Panc1 (cell line): ENCODE data around the gene VEZT. TPM values are rescaled to one million over a fixed set of nuclear protein-coding genes. Genes with fewer than 3 reads are reported as not detected.

Source experiments
- ATAC-seq: fragments of 200-7000 bp; cut with Tn5 transposase; 2 replicates; pipeline ENCODE4 v1.9.1; 2020; ENCODE audit warnings: mild to moderate bottlenecking, moderate library complexity
- BruUV-seq: library from RNA; stranded (reverse); fragments of 400-500 nt; replicated peaks from 2 replicates; lab custom pipeline; 2021; lab: Mats Ljungman, UMichigan
- CTCF ChIA-PET: fragments of 300-600 bp; sonication (Branson Sonifier 250); formaldehyde crosslinking; loops from one replicate; lab custom pipeline; 2022; ENCODE audit warnings: antibody characterized with exemption; lab: Charles Lee
- POLR2A ChIA-PET: fragments of 300-600 bp; sonication (Branson Sonifier 250); formaldehyde crosslinking; loops from one replicate; lab custom pipeline; 2022; ENCODE audit warnings: antibody characterized with exemption; lab: Charles Lee
- DNase-seq: peaks from one replicate; pipeline ENCODE4 v3.0.0-alpha.2; 2010; ENCODE audit warnings: low read depth, low spot score
- H3K27ac ChIP-seq: 2 replicates; pipeline ENCODE4 v1.5.1; 2011; ENCODE audit warnings: mild to moderate bottlenecking, low read length, inconsistent platforms
- H3K27me3 ChIP-seq: fragments of 200-500 bp; sonication (Bioruptor generic); 2 replicates; pipeline ENCODE4 v1.6.0; 2014; ENCODE audit warnings: low read length, inconsistent platforms; ENCODE audit not compliant: control insufficient read depth, insufficient read depth
- H3K36me3 ChIP-seq: fragments of 200-500 bp; sonication (Bioruptor generic); 2 replicates; pipeline ENCODE4 v1.5.1; 2014; ENCODE audit warnings: inconsistent platforms, mild to moderate bottlenecking, low read length, moderate library complexity; ENCODE audit not compliant: control insufficient read depth, insufficient read depth
- H3K4me1 ChIP-seq: 2 replicates; pipeline ENCODE4 v1.5.1; 2011; ENCODE audit warnings: inconsistent platforms, mild to moderate bottlenecking, low read length, moderate library complexity; ENCODE audit not compliant: control insufficient read depth, insufficient read depth
- H3K4me3 ChIP-seq, 2 experiments: 2 replicates each; pipeline ENCODE4 v1.5.1; 2011 to 2012; ENCODE audit warnings: low read depth in 2 of 2, low read length in 2 of 2, mild to moderate bottlenecking in 2 of 2, inconsistent platforms in 1 of 2, moderate library complexity in 1 of 2
- H3K9me3 ChIP-seq: fragments of 200-500 bp; sonication (Bioruptor generic); 2 replicates; pipeline ENCODE4 v1.5.1; 2014; ENCODE audit warnings: low read depth, mild to moderate bottlenecking, inconsistent platforms, low read length, moderate library complexity; ENCODE audit not compliant: control insufficient read depth, insufficient read depth
- POLR2AphosphoS5 ChIP-seq: IDR thresholded peaks from 2 replicates; pipeline ENCODE4 v1.6.1; 2012; ENCODE audit warnings: mild to moderate bottlenecking, low read depth, low read length, moderate library complexity
- SIN3A ChIP-seq: IDR thresholded peaks from 2 replicates; pipeline ENCODE4 v1.6.1; 2012; ENCODE audit warnings: low read depth, mild to moderate bottlenecking, low read length, moderate library complexity, borderline replicate concordance; ENCODE audit not compliant: insufficient read depth
- TCF7L2 ChIP-seq: IDR thresholded peaks from 2 replicates; pipeline ENCODE4 v1.6.1; 2011; ENCODE audit warnings: mild to moderate bottlenecking, low read depth, low read length, inconsistent platforms
- in situ Hi-C: cut with HindIII; loops from 2 replicates; pipeline ENCODE4 v1.10.0; 2016; ENCODE audit warnings: low sequenced_read_pairs, low pct_unique_long_range_greater_than_20kb
- intact Hi-C: fragments of 100-400 bp; cut with micrococcal nuclease; formaldehyde crosslinking; loops from one replicate; pipeline ENCODE4 v1.10.0; 2022; ENCODE audit not compliant: unreplicated experiment
- total RNA-seq: library from RNA; stranded (reverse); gene quantifications from one replicate; pipeline ENCODE4 v1.2.1, GENCODE V29; 2021; ENCODE audit not compliant: unreplicated experiment
- TF ChIP-seq, protein P1 (sequence below), 2 experiments: IDR thresholded peaks; 2 replicates each; pipeline ENCODE4 v1.6.1; 2011 to 2012; ENCODE audit warnings: low read depth in 2 of 2, control low read depth in 1 of 2, low read length in 1 of 2, mild to moderate bottlenecking in 1 of 2, moderate library complexity in 1 of 2; ENCODE audit not compliant: insufficient read depth in 1 of 2
- TF ChIP-seq, protein P2 (sequence below): fragments of 450-650 bp; IDR thresholded peaks from 2 replicates; pipeline ENCODE4 v1.5.1; 2017; ENCODE audit warnings: mild to moderate bottlenecking

The VEZT gene
- total RNA-seq, 1 experiment from 2014 or later, result 70.6 TPM

GRCh38 chr12:95220726-95221125 is 3.1 kb downstream of the VEZT start:
- ATAC-seq (no peak), DNase-seq (no peak)
- in situ Hi-C loops (no loop called here), intact Hi-C loops (no loop called here)
- Histone ChIP-seq H3K27me3 (no peaks in the 10 kb centered on the region), H3K27ac (no peak overlapping the region), H3K4me3 (no peak overlapping the region), H3K9me3 (no peaks in the 10 kb centered on the region), H3K36me3 (peaks cover 5% of the 10 kb centered on the region; the same call in 1 of the 2 replicates), H3K4me1 (peaks cover 11% of the 10 kb centered on the region; the same call in 1 of the 2 replicates)
- CTCF ChIA-PET, result no interaction called here
- POLR2A ChIA-PET, result interaction anchor here (0.6 kb wide), 1 partner anchor 346 kb away, joined by 4 read pairs; no protein-coding TSS in a partner anchor
- no TSS peak for BruUV-seq
- no peak for TF ChIP-seq SIN3A
- no peak for TF ChIP-seq POLR2AphosphoS5
- TF ChIP-seq TCF7L2, result no peak
- TF ChIP-seq, protein P1, sequence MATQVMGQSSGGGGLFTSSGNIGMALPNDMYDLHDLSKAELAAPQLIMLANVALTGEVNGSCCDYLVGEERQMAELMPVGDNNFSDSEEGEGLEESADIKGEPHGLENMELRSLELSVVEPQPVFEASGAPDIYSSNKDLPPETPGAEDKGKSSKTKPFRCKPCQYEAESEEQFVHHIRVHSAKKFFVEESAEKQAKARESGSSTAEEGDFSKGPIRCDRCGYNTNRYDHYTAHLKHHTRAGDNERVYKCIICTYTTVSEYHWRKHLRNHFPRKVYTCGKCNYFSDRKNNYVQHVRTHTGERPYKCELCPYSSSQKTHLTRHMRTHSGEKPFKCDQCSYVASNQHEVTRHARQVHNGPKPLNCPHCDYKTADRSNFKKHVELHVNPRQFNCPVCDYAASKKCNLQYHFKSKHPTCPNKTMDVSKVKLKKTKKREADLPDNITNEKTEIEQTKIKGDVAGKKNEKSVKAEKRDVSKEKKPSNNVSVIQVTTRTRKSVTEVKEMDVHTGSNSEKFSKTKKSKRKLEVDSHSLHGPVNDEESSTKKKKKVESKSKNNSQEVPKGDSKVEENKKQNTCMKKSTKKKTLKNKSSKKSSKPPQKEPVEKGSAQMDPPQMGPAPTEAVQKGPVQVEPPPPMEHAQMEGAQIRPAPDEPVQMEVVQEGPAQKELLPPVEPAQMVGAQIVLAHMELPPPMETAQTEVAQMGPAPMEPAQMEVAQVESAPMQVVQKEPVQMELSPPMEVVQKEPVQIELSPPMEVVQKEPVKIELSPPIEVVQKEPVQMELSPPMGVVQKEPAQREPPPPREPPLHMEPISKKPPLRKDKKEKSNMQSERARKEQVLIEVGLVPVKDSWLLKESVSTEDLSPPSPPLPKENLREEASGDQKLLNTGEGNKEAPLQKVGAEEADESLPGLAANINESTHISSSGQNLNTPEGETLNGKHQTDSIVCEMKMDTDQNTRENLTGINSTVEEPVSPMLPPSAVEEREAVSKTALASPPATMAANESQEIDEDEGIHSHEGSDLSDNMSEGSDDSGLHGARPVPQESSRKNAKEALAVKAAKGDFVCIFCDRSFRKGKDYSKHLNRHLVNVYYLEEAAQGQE (IDR thresholded peaks at IDR 0.05; ENCODE audit: insufficient read depth in 1 of 2, low read depth in 2 of 2, low read length in 1 of 2), result no peak
- TF ChIP-seq, protein P2, sequence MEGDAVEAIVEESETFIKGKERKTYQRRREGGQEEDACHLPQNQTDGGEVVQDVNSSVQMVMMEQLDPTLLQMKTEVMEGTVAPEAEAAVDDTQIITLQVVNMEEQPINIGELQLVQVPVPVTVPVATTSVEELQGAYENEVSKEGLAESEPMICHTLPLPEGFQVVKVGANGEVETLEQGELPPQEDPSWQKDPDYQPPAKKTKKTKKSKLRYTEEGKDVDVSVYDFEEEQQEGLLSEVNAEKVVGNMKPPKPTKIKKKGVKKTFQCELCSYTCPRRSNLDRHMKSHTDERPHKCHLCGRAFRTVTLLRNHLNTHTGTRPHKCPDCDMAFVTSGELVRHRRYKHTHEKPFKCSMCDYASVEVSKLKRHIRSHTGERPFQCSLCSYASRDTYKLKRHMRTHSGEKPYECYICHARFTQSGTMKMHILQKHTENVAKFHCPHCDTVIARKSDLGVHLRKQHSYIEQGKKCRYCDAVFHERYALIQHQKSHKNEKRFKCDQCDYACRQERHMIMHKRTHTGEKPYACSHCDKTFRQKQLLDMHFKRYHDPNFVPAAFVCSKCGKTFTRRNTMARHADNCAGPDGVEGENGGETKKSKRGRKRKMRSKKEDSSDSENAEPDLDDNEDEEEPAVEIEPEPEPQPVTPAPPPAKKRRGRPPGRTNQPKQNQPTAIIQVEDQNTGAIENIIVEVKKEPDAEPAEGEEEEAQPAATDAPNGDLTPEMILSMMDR, result no peak

GRCh38 chr12:95224202-95225170 is 6.9 kb downstream of the VEZT start:
- ChIA-PET POLR2A (interaction anchor here (0.6 kb wide), 1 partner anchor 201 kb away, joined by 13 read pairs; no protein-coding TSS in a partner anchor), CTCF (no interaction called here)
- ATAC-seq, result no peak
- no peaks in the 10 kb centered on the region for H3K27me3 ChIP-seq
- BruUV-seq, result no TSS peak
- H3K36me3 ChIP-seq, result no peaks in the 10 kb centered on the region
- peaks cover 11% of the 10 kb centered on the region; the same call in 1 of the 2 replicates for H3K4me1 ChIP-seq
- H3K9me3 ChIP-seq, result no peaks in the 10 kb centered on the region
- no peak overlapping the region for H3K27ac ChIP-seq
- TF ChIP-seq, protein P1 (IDR thresholded peaks at IDR 0.05; ENCODE audit: insufficient read depth in 1 of 2, low read depth in 2 of 2, low read length in 1 of 2), result no peak
- TF ChIP-seq SIN3A (no peak), TCF7L2 (no peak), POLR2AphosphoS5 (no peak)
- TF ChIP-seq, protein P2, result no peak
- DNase-seq, result no peak
- intact Hi-C loops, result no loop called here
- in situ Hi-C loops, result no loop called here
- no peak overlapping the region for H3K4me3 ChIP-seq
